ENCODE results near the gene RAB6B. TPM values are rescaled to one million over a fixed set of nuclear protein-coding genes. Genes with fewer than 3 reads are reported as not detected.

The RAB6B gene
- total and polyA plus RNA-seq, 4 experiments from 2014 or later, result 0.34 to 1.8 (median 0.46) TPM

DNA sequence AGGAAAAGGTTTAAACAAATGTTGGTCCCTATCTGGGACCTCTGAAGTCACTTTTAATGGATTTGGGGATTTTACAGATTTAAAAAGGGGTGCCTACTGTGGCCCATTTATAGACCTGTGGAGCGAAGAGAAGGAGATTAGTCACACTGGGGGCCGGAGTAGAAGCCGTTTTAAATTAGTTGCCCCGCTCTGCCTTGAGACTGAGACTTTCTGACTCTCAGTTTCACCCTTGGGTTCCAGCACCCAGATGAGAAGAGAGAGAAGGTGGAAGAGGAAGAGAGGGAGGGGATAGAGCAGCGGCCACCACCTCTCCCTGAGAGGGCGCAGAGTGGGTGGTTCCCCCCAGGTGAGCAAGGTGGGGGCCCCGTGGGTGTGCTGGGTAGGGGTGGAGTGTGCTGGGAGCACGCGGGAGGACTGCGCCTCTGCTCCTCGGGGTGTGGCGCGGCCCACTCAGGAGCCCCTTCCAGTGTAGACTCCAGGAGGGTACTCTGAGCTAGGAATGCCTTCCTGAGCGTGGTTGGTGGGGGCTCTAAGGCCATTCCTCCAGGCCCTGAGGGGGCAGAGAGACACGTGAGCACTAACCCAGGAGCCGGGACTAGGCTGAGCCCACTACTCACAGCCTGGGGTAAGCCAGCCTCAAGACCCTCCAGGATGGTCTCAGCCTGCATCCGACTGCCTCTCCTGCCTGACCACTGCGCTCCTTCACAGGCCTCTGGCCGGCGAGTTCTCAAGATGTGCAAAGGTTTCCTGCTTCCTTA is 32.6 kb upstream of the RAB6B start:
- CTCF ChIA-PET (ENCODE audit: partially characterized antibody), result interaction anchor here (0.6 to 3.5 kb wide), 8 partner anchors 16 to 1201 kb away, joined by 3 to 25 read pairs (median 4); no protein-coding TSS in a partner anchor
- no peak for DNase-seq
- POLR2A ChIA-PET (ENCODE audit: partially characterized antibody), result no interaction called here
- Mint-ChIP-seq H3K36me3 (no peaks in the 10 kb centered on the region), H3K9me3 (no peaks in the 10 kb centered on the region), H3K4me3 (peak overlapping the region; percentile 66 to 84 (median 78)), H3K27me3 (peaks cover 8% of the 10 kb centered on the region in 2 donors), H3K27ac (peak overlapping the region in 2 of 7 donors; percentile 61 to 74), H3K4me1 (peaks cover 5 to 15% (median 9%) of the 10 kb centered on the region in 4 donors)
- Histone ChIP-seq H3K4me3 (ENCODE audit: low read length in 2 of 2) (peak overlapping the region in 1 of 2 donors; percentile 32), H3K27me3 (ENCODE audit: insufficient read depth, low read length) (no peaks in the 10 kb centered on the region), H3K36me3 (ENCODE audit: insufficient read depth, low read length) (no peaks in the 10 kb centered on the region), H3K27ac (ENCODE audit: low read depth, low read length) (no peak overlapping the region), H3K4me1 (ENCODE audit: insufficient read depth, low read length) (peaks cover 12% of the 10 kb centered on the region), H3K9me3 (ENCODE audit: control insufficient read depth in 1 of 2, low read length in 2 of 2) (no peaks in the 10 kb centered on the region)
- intact Hi-C loops (cut with micrococcal nuclease), result no loop called here

- Histone ChIP-seq H3K27ac (ENCODE audit: low read depth, low read length) (no peak overlapping the region), H3K9me3 (ENCODE audit: control insufficient read depth in 1 of 2, low read length in 2 of 2) (no peaks in the 10 kb centered on the region), H3K27me3 (ENCODE audit: insufficient read depth, low read length) (no peaks in the 10 kb centered on the region), H3K4me1 (ENCODE audit: insufficient read depth, low read length) (peaks cover 12% of the 10 kb centered on the region), H3K36me3 (ENCODE audit: insufficient read depth, low read length) (no peaks in the 10 kb centered on the region), H3K4me3 (ENCODE audit: low read length in 2 of 2) (peak overlapping the region in 1 of 2 donors; percentile 36)
- CTCF ChIA-PET (ENCODE audit: partially characterized antibody), result interaction anchor here (0.6 to 3.5 kb wide), 8 partner anchors 17 to 1201 kb away, joined by 3 to 25 read pairs (median 4); no protein-coding TSS in a partner anchor
- peak; percentile 63 to 76 (median 75) for DNase-seq
- peaks cover 8% of the 10 kb centered on the region in 2 donors for H3K27me3 Mint-ChIP-seq
- peak overlapping the region; percentile 67 to 84 (median 79) for H3K4me3 Mint-ChIP-seq
- H3K4me1 Mint-ChIP-seq, result peaks cover 5 to 15% (median 9%) of the 10 kb centered on the region in 4 donors
- POLR2A ChIA-PET (ENCODE audit: partially characterized antibody), result no interaction called here
- no peaks in the 10 kb centered on the region for H3K36me3 Mint-ChIP-seq
- H3K27ac Mint-ChIP-seq, result peak overlapping the region in 3 of 7 donors; percentile 11 to 74 (median 61)
- H3K9me3 Mint-ChIP-seq, result no peaks in the 10 kb centered on the region
- intact Hi-C loops (cut with micrococcal nuclease), result loop anchor here (1.0 kb wide), 4 partner anchors 108 to 1201 kb away; no protein-coding TSS in a partner anchor
Measured at GRCh38 chr3:133927540-133928066, 31.9 kb upstream of the RAB6B start.

- ChIA-PET POLR2A (ENCODE audit: partially characterized antibody) (no interaction called here), CTCF (ENCODE audit: partially characterized antibody) (interaction anchor here (1.0 to 3.5 kb wide), 4 partner anchors 107 to 1200 kb away, joined by 5 to 25 read pairs (median 9); no protein-coding TSS in a partner anchor)
- H3K27ac Mint-ChIP-seq, result peak overlapping the region in 4 of 7 donors; percentile 7 to 61 (median 40)
- H3K4me1 ChIP-seq (ENCODE audit: insufficient read depth, low read length), result peaks cover 12% of the 10 kb centered on the region
- H3K4me1 Mint-ChIP-seq, result peaks cover 5 to 15% (median 9%) of the 10 kb centered on the region in 4 donors
- H3K4me3 ChIP-seq (ENCODE audit: low read length in 2 of 2), result peak overlapping the region; percentile 17 to 36
- no peaks in the 10 kb centered on the region for H3K36me3 Mint-ChIP-seq
- peak overlapping the region; percentile 54 to 82 (median 66) for H3K4me3 Mint-ChIP-seq
- peaks cover 8 to 9% of the 10 kb centered on the region in 2 donors for H3K27me3 Mint-ChIP-seq
- no peaks in the 10 kb centered on the region for H3K9me3 ChIP-seq (ENCODE audit: control insufficient read depth in 1 of 2, low read length in 2 of 2)
- no peaks in the 10 kb centered on the region for H3K36me3 ChIP-seq (ENCODE audit: insufficient read depth, low read length)
- DNase-seq, result no peak
- intact Hi-C loops (cut with micrococcal nuclease), result loop anchor here (1.0 kb wide), 4 partner anchors 108 to 1201 kb away; no protein-coding TSS in a partner anchor
- no peaks in the 10 kb centered on the region for H3K9me3 Mint-ChIP-seq
- no peaks in the 10 kb centered on the region for H3K27me3 ChIP-seq (ENCODE audit: insufficient read depth, low read length)
- no peak overlapping the region for H3K27ac ChIP-seq (ENCODE audit: low read depth, low read length)
Measured at GRCh38 chr3:133926736-133927539, 31.3 kb upstream of the RAB6B start.

- no peaks in the 10 kb centered on the region for H3K36me3 ChIP-seq (ENCODE audit: insufficient read depth, low read length)
- Mint-ChIP-seq H3K36me3 (no peaks in the 10 kb centered on the region), H3K4me3 (peak overlapping the region in 5 of 8 donors; percentile 22 to 63 (median 38)), H3K4me1 (peaks cover 5 to 15% (median 9%) of the 10 kb centered on the region in 4 donors), H3K27ac (peak overlapping the region in 1 of 7 donors; percentile 10), H3K9me3 (no peaks in the 10 kb centered on the region), H3K27me3 (peaks cover 8 to 11% of the 10 kb centered on the region in 2 donors)
- ChIA-PET POLR2A (ENCODE audit: partially characterized antibody) (no interaction called here), CTCF (ENCODE audit: partially characterized antibody) (interaction anchor here (1.6 to 3.5 kb wide), 2 partner anchors 109 to 1199 kb away, joined by 5 to 25 read pairs; no protein-coding TSS in a partner anchor)
- no peak overlapping the region for H3K4me3 ChIP-seq (ENCODE audit: low read length in 2 of 2)
- H3K9me3 ChIP-seq (ENCODE audit: control insufficient read depth in 1 of 2, low read length in 2 of 2), result no peaks in the 10 kb centered on the region
- no peak for DNase-seq
- H3K27ac ChIP-seq (ENCODE audit: low read depth, low read length), result no peak overlapping the region
- H3K27me3 ChIP-seq (ENCODE audit: insufficient read depth, low read length), result no peaks in the 10 kb centered on the region
- intact Hi-C loops (cut with micrococcal nuclease), result no loop called here
- H3K4me1 ChIP-seq (ENCODE audit: insufficient read depth, low read length), result peaks cover 12% of the 10 kb centered on the region
Measured at GRCh38 chr3:133925960-133926735, 30.5 kb upstream of the RAB6B start.

DNA sequence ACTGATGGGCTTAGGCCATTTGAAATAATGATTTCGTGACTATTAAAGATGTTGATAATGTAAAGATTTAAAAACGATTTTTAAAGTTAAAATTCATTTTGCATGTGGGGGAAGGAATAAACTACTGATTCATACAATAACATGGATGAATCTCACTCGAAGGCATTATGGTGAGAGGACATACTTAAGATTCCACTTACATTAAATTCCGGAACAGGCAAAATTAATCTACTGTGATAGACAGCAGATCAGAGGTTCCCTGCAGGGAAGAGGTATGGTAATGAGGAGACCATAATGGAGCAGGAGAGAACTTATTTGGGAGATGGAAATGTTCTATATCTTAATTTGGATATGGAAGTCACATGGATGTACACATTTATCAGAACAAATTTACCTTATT is 28.4 kb upstream of the RAB6B start:
- Histone ChIP-seq H3K27me3 (ENCODE audit: insufficient read depth, low read length) (no peaks in the 10 kb centered on the region), H3K36me3 (ENCODE audit: insufficient read depth, low read length) (no peaks in the 10 kb centered on the region), H3K4me1 (ENCODE audit: insufficient read depth, low read length) (peaks cover 12% of the 10 kb centered on the region), H3K27ac (ENCODE audit: low read depth, low read length) (no peak overlapping the region), H3K9me3 (ENCODE audit: control insufficient read depth in 1 of 2, low read length in 2 of 2) (no peaks in the 10 kb centered on the region), H3K4me3 (ENCODE audit: low read length in 2 of 2) (no peak overlapping the region)
- Mint-ChIP-seq H3K27ac (no peak overlapping the region), H3K4me3 (no peak overlapping the region), H3K4me1 (peaks cover 5 to 15% (median 9%) of the 10 kb centered on the region in 4 donors), H3K36me3 (no peaks in the 10 kb centered on the region), H3K9me3 (no peaks in the 10 kb centered on the region), H3K27me3 (peaks cover 8 to 11% of the 10 kb centered on the region in 2 donors)
- intact Hi-C loops (cut with micrococcal nuclease), result no loop called here
- CTCF ChIA-PET (ENCODE audit: partially characterized antibody), result interaction anchor here (1.4 kb wide), 1 partner anchor 1197 kb away, joined by 4 read pairs; no protein-coding TSS in a partner anchor
- POLR2A ChIA-PET (ENCODE audit: partially characterized antibody), result no interaction called here
- DNase-seq, result no peak

DNA sequence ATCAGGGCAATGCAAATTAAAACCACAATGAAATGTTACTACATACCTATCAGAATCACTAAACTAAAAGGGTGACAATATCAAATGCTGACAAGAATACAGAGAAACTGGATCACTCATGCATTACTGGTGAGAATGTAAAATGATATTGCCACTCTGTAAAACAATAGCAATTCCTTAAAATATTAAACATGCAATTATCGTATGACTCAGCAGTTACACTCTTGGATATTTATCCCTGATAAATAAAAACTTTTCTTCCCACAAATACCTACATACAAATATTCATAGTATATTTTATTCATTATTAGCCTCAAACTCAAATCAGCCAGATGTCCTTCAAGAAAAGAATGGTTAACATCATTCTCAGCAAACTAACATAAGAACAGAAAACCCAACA is 25.9 kb upstream of the RAB6B start:
- intact Hi-C loops (cut with micrococcal nuclease), result no loop called here
- peaks cover 6 to 9% of the 10 kb centered on the region in 2 donors for H3K27me3 Mint-ChIP-seq
- H3K4me1 Mint-ChIP-seq, result peaks cover 0 to 2% (median 0%) of the 10 kb centered on the region in 4 donors
- Histone ChIP-seq H3K27ac (ENCODE audit: low read depth, low read length) (no peak overlapping the region), H3K4me1 (ENCODE audit: insufficient read depth, low read length) (no peaks in the 10 kb centered on the region), H3K9me3 (ENCODE audit: control insufficient read depth in 1 of 2, low read length in 2 of 2) (no peaks in the 10 kb centered on the region), H3K27me3 (ENCODE audit: insufficient read depth, low read length) (no peaks in the 10 kb centered on the region), H3K4me3 (ENCODE audit: low read length in 2 of 2) (no peak overlapping the region), H3K36me3 (ENCODE audit: insufficient read depth, low read length) (no peaks in the 10 kb centered on the region)
- peaks cover 0 to 7% (median 2%) of the 10 kb centered on the region in 8 donors for H3K9me3 Mint-ChIP-seq
- H3K27ac Mint-ChIP-seq, result no peak overlapping the region
- H3K4me3 Mint-ChIP-seq, result no peak overlapping the region
- no peaks in the 10 kb centered on the region for H3K36me3 Mint-ChIP-seq
- DNase-seq, result no peak
- POLR2A ChIA-PET (ENCODE audit: partially characterized antibody), result no interaction called here
- CTCF ChIA-PET (ENCODE audit: partially characterized antibody), result no interaction called here
